ENCODE measurements around the gene ST6GALNAC6. TPM values are rescaled to one million over a fixed set of nuclear protein-coding genes. Genes with fewer than 3 reads are reported as not detected.
A peak's percentile ranks its signal among the peaks of the same experiment; 100 is the strongest.

The ST6GALNAC6 gene
- polyA plus RNA-seq, 1 donor, result 14.4 TPM

DNA sequence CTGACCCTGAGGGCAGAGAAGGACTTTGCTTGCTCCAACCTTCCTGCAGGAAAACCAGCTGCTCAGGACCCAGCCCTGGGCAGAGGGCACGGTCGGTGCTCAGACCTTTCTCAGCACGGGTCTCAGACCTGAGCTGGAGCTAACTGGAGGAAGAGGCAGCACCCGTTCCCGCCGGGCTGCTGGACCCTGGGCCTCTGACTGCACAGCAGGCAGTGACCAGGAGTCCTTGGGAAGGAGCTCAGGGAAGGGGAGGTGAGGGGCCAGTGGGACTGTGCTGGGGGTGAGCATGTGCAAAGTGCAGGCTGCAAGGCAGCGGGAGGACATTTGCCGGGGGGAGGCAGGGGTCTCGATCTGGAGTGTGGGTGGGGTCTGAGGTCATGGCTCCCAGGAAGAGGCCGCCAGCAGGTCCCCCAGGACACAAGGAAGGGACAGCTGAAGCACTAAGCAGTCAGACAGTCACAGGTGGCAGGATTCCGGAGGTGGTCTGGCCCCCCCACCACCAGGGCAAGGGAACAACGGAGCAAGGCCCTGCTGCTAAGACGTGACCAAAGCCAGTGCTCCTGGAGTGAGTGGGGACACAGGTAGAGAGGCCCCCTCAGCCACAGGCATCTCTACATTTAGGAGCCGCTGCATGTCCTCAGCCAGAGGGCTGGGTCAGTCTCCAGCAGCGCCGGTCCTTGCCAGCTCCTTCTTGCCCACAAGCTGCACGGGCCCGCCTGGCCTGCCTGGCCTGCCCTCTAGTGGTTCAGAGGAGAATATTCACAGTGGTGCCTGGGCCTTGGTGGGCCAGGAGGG, 43.0 kb upstream of the ST6GALNAC6 start:
- DNase-seq, result peak in 1 of 2 donors; percentile 51
- Histone ChIP-seq H3K36me3 (ENCODE audit: control insufficient read depth, insufficient read depth, low read length) (peaks cover 46% of the 10 kb centered on the region), H3K27ac (ENCODE audit: low read length) (peak overlapping the region; percentile 47), H3K4me3 (ENCODE audit: low read length) (no peak overlapping the region), H3K4me1 (ENCODE audit: control insufficient read depth, insufficient read depth, low read length) (peaks cover 35% of the 10 kb centered on the region), H3K9me3 (ENCODE audit: control insufficient read depth, low read depth, low read length) (peaks cover 2% of the 10 kb centered on the region), H3K27me3 (ENCODE audit: control insufficient read depth, insufficient read depth, low read length) (no peaks in the 10 kb centered on the region)
- no CpG with 5 or more reads among the region's 18 CpGs for WGBS (ENCODE audit: insufficient coverage, low lambda C conversion rate)

DNA sequence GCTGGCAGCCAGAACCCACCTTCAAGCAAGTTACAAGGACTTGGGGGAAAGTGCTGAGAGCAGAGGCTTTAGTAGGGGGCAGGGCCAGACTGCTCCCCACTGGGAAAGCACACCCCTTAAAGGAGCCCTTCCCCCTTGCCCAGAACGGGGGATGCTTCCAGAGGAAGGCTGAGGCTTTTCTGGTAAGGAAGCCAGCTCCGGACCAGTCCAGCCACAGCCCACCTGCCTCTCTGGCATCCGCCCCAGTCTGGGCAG, 42.5 kb upstream of the ST6GALNAC6 start:
- H3K9me3 ChIP-seq (ENCODE audit: control insufficient read depth, low read depth, low read length), result peaks cover 2% of the 10 kb centered on the region
- no peaks in the 10 kb centered on the region for H3K27me3 ChIP-seq (ENCODE audit: control insufficient read depth, insufficient read depth, low read length)
- peak overlapping the region; percentile 47 for H3K27ac ChIP-seq (ENCODE audit: low read length)
- H3K4me1 ChIP-seq (ENCODE audit: control insufficient read depth, insufficient read depth, low read length), result peaks cover 32% of the 10 kb centered on the region
- H3K36me3 ChIP-seq (ENCODE audit: control insufficient read depth, insufficient read depth, low read length), result peaks cover 46% of the 10 kb centered on the region
- no peak overlapping the region for H3K4me3 ChIP-seq (ENCODE audit: low read length)
- WGBS (ENCODE audit: insufficient coverage, low lambda C conversion rate), result no CpG with 5 or more reads among the region's 3 CpGs
- DNase-seq, result peak in 1 of 2 donors; percentile 50

DNA sequence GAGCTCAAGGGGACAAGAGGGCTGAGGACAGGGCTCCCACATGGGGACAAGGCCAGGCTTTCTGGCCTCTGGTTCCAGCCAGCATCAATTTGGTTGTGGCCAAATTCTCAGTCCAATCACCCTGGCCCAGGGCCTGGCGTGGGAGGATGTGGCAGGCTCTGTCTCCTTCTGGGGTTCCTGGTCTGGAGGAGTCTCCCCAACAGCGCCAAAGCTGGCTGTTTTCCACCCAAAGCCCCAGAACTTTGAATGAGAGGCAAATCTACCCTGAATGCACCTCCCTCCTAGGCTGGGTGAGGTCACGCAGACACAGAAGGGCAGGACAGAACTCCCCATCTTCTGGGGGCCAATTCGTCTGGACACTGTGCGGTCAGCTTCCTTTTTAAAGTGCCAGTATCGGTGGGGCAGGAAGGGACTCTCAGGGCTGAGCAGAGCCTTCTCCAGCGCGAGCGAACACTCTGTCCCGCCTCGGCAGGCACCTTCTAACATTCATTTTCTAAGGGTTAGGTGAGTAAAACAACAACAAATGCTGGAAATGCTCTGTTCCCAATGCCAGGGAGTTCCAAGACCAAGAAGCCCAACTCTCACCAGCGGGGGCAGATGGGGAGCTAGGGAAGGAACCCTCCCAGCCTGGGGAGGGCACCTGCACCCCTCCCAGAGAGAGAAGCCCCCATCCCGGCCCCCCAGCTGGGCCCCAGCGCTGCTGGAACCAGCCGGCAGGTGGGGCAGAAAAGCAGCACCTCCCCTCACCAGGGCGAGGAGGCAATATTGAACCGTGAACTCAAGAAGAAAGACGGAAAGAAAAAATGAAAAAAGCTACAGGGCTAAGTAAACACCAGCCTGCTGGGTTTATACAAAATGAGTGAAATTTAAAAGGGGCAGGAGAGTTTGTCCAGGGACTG, 41.9 kb upstream of the ST6GALNAC6 start:
- Histone ChIP-seq H3K4me3 (ENCODE audit: low read length) (no peak overlapping the region), H3K4me1 (ENCODE audit: control insufficient read depth, insufficient read depth, low read length) (peaks cover 31% of the 10 kb centered on the region), H3K9me3 (ENCODE audit: control insufficient read depth, low read depth, low read length) (peaks cover 2% of the 10 kb centered on the region), H3K27ac (ENCODE audit: low read length) (peak overlapping the region; percentile 47), H3K36me3 (ENCODE audit: control insufficient read depth, insufficient read depth, low read length) (peaks cover 46% of the 10 kb centered on the region), H3K27me3 (ENCODE audit: control insufficient read depth, insufficient read depth, low read length) (no peaks in the 10 kb centered on the region)
- DNase-seq, result peak in 1 of 2 donors; percentile 51
- WGBS (ENCODE audit: insufficient coverage, low lambda C conversion rate), result 66% methylated on average over 3 of the region's 18 CpGs

DNA sequence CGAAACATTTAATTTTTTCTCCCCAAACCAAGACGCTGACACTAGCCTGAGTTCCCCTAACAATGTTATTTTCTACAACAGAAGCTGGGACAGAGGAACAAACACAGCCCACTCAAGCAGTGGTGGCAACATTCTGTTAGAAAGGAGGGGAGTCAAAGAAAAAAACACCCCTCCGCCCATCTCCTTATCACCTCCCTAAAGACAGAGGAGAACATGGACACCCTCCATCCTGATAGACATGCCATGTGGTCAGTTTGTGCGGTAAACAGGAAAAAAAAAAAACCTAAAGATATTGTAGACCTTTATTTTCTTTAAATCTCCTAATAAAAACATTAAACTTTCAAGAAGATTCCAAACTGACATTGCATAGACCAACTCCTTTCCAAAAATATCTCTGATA, 41.2 kb upstream of the ST6GALNAC6 start:
- Histone ChIP-seq H3K36me3 (ENCODE audit: control insufficient read depth, insufficient read depth, low read length) (peaks cover 44% of the 10 kb centered on the region), H3K9me3 (ENCODE audit: control insufficient read depth, low read depth, low read length) (peaks cover 2% of the 10 kb centered on the region), H3K27me3 (ENCODE audit: control insufficient read depth, insufficient read depth, low read length) (no peaks in the 10 kb centered on the region), H3K27ac (ENCODE audit: low read length) (no peak overlapping the region), H3K4me1 (ENCODE audit: control insufficient read depth, insufficient read depth, low read length) (peaks cover 30% of the 10 kb centered on the region), H3K4me3 (ENCODE audit: low read length) (no peak overlapping the region)
- 89% methylated on average over 1 of the region's 4 CpGs for WGBS (ENCODE audit: insufficient coverage, low lambda C conversion rate)
- no peak for DNase-seq

DNA sequence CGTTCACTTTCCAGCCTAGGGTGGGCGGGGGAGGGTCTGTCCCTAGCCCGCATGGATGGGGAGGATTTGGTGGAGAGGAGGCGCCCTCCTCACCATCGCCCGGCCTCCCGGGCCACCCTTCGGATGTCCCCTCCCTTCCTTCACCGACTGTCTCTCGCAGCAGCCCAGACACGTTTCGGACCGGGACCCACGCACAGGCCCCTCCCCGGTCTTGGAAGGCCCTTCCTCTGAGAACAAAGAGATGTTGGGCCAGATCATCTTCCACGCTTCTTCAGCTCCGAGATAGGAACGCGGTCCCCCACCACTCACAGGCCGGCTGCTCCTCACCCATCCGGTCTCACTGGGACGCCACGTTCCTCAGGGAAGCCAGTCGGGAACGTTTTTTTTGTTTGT, 38.9 kb upstream of the ST6GALNAC6 start:
- Histone ChIP-seq H3K9me3 (ENCODE audit: control insufficient read depth, low read depth, low read length) (no peaks in the 10 kb centered on the region), H3K4me3 (ENCODE audit: low read length) (peak overlapping the region; percentile 92), H3K27ac (ENCODE audit: low read length) (peak overlapping the region; percentile 43), H3K27me3 (ENCODE audit: control insufficient read depth, insufficient read depth, low read length) (no peaks in the 10 kb centered on the region), H3K36me3 (ENCODE audit: control insufficient read depth, insufficient read depth, low read length) (peaks cover 23% of the 10 kb centered on the region), H3K4me1 (ENCODE audit: control insufficient read depth, insufficient read depth, low read length) (peaks cover 30% of the 10 kb centered on the region)
- WGBS (ENCODE audit: insufficient coverage, low lambda C conversion rate), result no CpG with 5 or more reads among the region's 25 CpGs
- peak in 1 of 2 donors; percentile 43 for DNase-seq

DNA sequence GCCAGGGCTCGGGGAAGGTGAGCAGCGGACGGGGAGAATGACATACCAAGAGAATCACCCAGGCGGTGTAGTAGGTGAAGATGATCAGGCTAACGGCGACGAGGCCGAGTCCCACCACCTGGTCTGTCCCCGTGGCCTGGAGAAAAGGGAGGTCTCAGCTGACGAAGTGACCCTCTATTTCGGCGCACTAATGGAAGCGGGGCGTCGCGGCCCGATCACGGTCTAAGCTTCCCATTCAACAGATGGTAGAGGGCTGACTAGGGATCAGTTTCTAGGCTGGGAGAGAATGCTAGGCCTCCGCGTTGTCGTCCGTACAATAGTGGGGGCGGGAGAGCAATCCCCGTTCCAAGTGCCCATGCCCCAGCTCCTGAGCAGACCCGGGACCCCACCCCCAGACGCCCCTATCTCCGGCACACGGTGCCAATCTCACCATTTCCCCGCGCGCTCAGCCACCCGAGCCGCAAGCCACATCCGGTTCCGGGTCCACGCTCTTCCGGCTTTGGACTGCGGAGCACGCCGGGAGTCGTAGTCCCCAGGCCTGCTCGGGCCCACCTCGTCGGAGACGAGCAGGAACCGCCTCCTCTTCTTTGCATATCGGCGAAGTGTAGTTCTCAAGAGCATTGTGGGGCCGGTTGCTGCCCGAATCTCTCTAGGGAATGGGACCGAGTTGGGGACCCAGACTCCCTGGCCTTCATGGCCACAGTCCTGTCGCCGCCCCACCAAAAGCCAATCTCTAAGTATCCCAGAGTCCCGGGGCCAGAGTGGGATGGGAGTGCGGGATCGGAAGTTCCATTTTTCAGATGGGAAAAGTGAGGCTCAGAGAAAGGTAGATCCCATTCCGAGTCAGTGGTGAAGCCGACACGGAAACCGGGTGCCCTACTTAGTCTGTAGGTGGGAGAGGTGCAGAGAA, 38.2 kb upstream of the ST6GALNAC6 start, which contains the start of gene DPM2:
Gene DPM2, minus strand, starts transcription at position 467 of the 910 bp plus-strand sequence. Its CDS starts 34 bp downstream, at position 433.
- H3K27ac ChIP-seq (ENCODE audit: low read length), result peak within 1 kb of the TSS; percentile 43
- H3K36me3 ChIP-seq (ENCODE audit: control insufficient read depth, insufficient read depth, low read length), result peaks cover 17% of the 10 kb centered on the region
- peak within 1 kb of the TSS; percentile 92 for H3K4me3 ChIP-seq (ENCODE audit: low read length)
- WGBS (ENCODE audit: insufficient coverage, low lambda C conversion rate), result no CpG with 5 or more reads among the region's 60 CpGs
- peaks cover 28% of the 10 kb centered on the region for H3K4me1 ChIP-seq (ENCODE audit: control insufficient read depth, insufficient read depth, low read length)
- DNase-seq, result peak; percentile 89 to 90
- no peaks in the 10 kb centered on the region for H3K9me3 ChIP-seq (ENCODE audit: control insufficient read depth, low read depth, low read length)
- H3K27me3 ChIP-seq (ENCODE audit: control insufficient read depth, insufficient read depth, low read length), result no peaks in the 10 kb centered on the region

DNA sequence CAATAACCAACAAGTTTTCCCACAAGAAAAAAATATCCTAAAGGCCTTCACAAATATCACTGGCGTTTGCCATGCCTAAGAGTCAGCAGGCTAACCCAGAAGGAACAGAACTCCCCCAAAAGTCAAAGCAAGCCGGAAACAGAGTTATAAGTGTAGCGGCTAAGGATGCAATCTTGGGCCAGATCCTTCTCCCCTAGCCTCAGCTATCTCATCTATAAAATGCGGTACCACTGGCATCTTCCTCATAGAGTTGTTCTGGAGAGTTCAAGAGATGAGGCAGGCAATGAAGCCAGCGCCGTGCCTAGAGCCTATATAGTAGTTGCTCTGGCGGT, 37.6 kb upstream of the ST6GALNAC6 start:
- H3K36me3 ChIP-seq (ENCODE audit: control insufficient read depth, insufficient read depth, low read length), result peaks cover 10% of the 10 kb centered on the region
- no peaks in the 10 kb centered on the region for H3K9me3 ChIP-seq (ENCODE audit: control insufficient read depth, low read depth, low read length)
- no peak overlapping the region for H3K27ac ChIP-seq (ENCODE audit: low read length)
- no peaks in the 10 kb centered on the region for H3K27me3 ChIP-seq (ENCODE audit: control insufficient read depth, insufficient read depth, low read length)
- no peak for DNase-seq
- WGBS (ENCODE audit: insufficient coverage, low lambda C conversion rate), result no CpG with 5 or more reads among the region's 7 CpGs
- H3K4me1 ChIP-seq (ENCODE audit: control insufficient read depth, insufficient read depth, low read length), result peaks cover 22% of the 10 kb centered on the region
- H3K4me3 ChIP-seq (ENCODE audit: low read length), result peak overlapping the region; percentile 92

DNA sequence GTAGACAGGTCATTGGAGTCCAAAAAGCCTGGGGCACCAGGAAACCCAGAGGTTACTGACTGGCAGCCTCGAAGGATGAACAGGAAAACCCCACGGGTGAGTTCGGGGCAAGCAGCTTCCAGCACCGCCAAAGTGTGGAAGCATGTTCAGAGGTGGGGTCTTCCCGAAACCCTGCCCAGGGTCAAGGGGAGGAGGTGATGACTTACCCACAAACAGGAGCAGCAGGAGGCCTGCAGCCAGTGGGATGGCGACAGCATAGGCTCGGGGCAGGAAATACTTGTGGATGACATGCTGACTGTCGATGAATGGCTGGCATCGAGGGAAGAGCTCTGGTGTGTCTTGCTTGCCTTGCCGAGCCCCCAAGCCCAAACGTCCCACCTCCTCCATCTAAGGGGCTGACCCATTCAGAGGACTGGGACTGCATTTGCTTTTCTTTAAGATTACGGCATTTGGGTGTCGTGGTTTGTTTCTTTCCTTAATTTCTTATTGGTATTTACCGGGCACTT, 37.0 kb upstream of the ST6GALNAC6 start:
- Histone ChIP-seq H3K36me3 (ENCODE audit: control insufficient read depth, insufficient read depth, low read length) (peaks cover 8% of the 10 kb centered on the region), H3K27ac (ENCODE audit: low read length) (no peak overlapping the region), H3K27me3 (ENCODE audit: control insufficient read depth, insufficient read depth, low read length) (peaks cover 4% of the 10 kb centered on the region), H3K4me3 (ENCODE audit: low read length) (peak overlapping the region; percentile 92), H3K4me1 (ENCODE audit: control insufficient read depth, insufficient read depth, low read length) (peaks cover 16% of the 10 kb centered on the region), H3K9me3 (ENCODE audit: control insufficient read depth, low read depth, low read length) (no peaks in the 10 kb centered on the region)
- no peak for DNase-seq
- no CpG with 5 or more reads among the region's 14 CpGs for WGBS (ENCODE audit: insufficient coverage, low lambda C conversion rate)

DNA sequence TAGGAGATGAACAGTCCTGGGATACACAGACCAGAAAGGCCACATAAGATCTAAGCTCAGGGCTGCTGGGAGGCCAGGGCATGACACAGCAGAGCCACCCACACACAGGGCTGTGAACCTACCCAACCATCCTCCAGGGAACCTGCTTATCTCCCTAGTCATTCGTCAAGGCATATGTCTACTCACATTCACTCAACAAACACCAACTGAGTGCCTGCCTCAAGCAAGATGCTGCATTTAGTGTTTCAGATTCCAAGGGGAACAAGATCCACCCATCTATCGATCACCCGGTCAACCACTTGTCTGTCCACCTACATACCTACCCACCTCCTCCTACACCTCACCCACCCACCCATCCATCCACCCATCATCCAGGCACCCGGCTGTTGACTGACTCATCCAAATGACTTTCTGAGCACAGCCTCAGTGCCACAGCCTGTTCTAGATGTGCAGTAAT, 36.4 kb upstream of the ST6GALNAC6 start:
- Histone ChIP-seq H3K4me1 (ENCODE audit: control insufficient read depth, insufficient read depth, low read length) (peaks cover 17% of the 10 kb centered on the region), H3K36me3 (ENCODE audit: control insufficient read depth, insufficient read depth, low read length) (peaks cover 8% of the 10 kb centered on the region), H3K9me3 (ENCODE audit: control insufficient read depth, low read depth, low read length) (no peaks in the 10 kb centered on the region), H3K27me3 (ENCODE audit: control insufficient read depth, insufficient read depth, low read length) (peaks cover 9% of the 10 kb centered on the region), H3K4me3 (ENCODE audit: low read length) (no peak overlapping the region), H3K27ac (ENCODE audit: low read length) (no peak overlapping the region)
- no peak for DNase-seq
- 83% methylated on average over 2 of the region's 4 CpGs for WGBS (ENCODE audit: insufficient coverage, low lambda C conversion rate)
